Pancreas (tissue), 10 donors: ENCODE measurements around the gene EEF2K. TPM values are rescaled to one million over a fixed set of nuclear protein-coding genes. Genes with fewer than 3 reads are reported as not detected.

Experiments used
- ATAC-seq, 4 donors: fragments of 200-7000 bp; cut with Tn5 transposase; one replicate each; pipeline versions ENCODE4 v1.8.0 to v1.9.1; 2020; ENCODE audit warnings: mild to moderate bottlenecking in 4 of 4, moderate library complexity in 4 of 4
- DNase-seq, 6 donors: peaks; one replicate each; pipeline ENCODE4 v3.0.0-alpha.2; 2020
- FAIRE-seq: peaks from 2 replicates; lab custom pipeline; 2012; peaks lifted over from hg19 to GRCh38; lab: Jason Lieb, UNC
- H3K27ac ChIP-seq, 4 donors: fragments of 200-600 bp; sonication (generic); 1 replicate in 3 of 4; 2 replicates in 1 of 4; pipeline versions ENCODE4 v1.5.0 to v1.8.0; 2020
- H3K27me3 ChIP-seq, 4 donors: fragments of 200-600 bp; one replicate each; pipeline ENCODE4 v1.8.0; 2021
- H3K36me3 ChIP-seq, 3 donors: fragments of 200-600 bp; sonication (generic) in 1 of 3; one replicate each; pipeline versions ENCODE4 v1.5.0 to v1.8.0; 2020 to 2021
- H3K4me1 ChIP-seq, 3 donors: fragments of 200-600 bp; one replicate each; pipeline ENCODE4 v1.8.0; 2021
- H3K4me3 ChIP-seq, 4 donors: fragments of 200-600 bp; sonication (generic) in 2 of 4; one replicate each; pipeline versions ENCODE4 v1.5.0 to v1.8.0; 2020 to 2021
- H3K9me3 ChIP-seq, 4 donors: fragments of 200-600 bp; one replicate each; pipeline ENCODE4 v1.8.0; 2021
- CTCF ChIP-seq, 4 donors: fragments of 200-600 bp; sonication (generic) in 3 of 4; IDR thresholded peaks; one replicate each; pipeline versions ENCODE4 v1.5.0 to v1.8.0; 2021; ENCODE audit warnings: antibody characterized with exemption in 4 of 4
- WGBS, 2 donors: extraction: QIAGEN DNeasy Blood & Tissue Kit; methylation state at CpG; one replicate each; pipeline ENCODE4 v1.1.7; 2013; 5-methylcytosine and 5-hydroxymethylcytosine counted together
- intact Hi-C, 3 donors: fragments of 100-400 bp; cut with DNase I; formaldehyde crosslinking; loops; one replicate each; pipeline versions ENCODE4 v1.11.1 to v1.14.2; 2022
- polyA plus RNA-seq, 2 donors: library from polyadenylated mRNA; stranded (reverse); fragments of 200-250 nt; gene quantifications; one replicate each; pipeline ENCODE4 v1.2.3, GENCODE V29; 2013
- total RNA-seq, 6 donors: library from RNA; stranded (reverse); fragmentation: NEBNext Ultra II Directional in 4 of 6; extraction: Animal tissue kit (Norgen Biotek cat#: 25700) in 4 of 6; gene quantifications; one replicate each; pipeline versions ENCODE4 v1.2.1 to v1.2.4, GENCODE V29; 2021 to 2023
- donor health status: healthy with polysubstance abuse.
- donor health status: DM: no; HTN: no; CAD: no; lungs with moderate emphysema.
- donor health status: DM: no; HTN: no; CAD: no.
- donor health status: control.
- donor health status: control.
- donor health status: Bipolar disorder and iron deficiency.
- donor health status: DM: yes; HTN: yes; CAD: no.
- donor health status: DM: no; HTN: no; CAD: no.
- donor health status: DM: no; HTN: no; CAD: no.
- donor health status: DM: yes; HTN: yes; CAD: no.

The EEF2K gene
- total and polyA plus RNA-seq, 8 donors: 6.1 to 21.1 (median 16.5) TPM

GRCh38 chr16:22262460-22262859 lies 56.4 kb downstream of the EEF2K start:
- H3K9me3 ChIP-seq: no peaks in the 10 kb centered on the region
- H3K27ac ChIP-seq: no peak overlapping the region
- intact Hi-C loops: no loop called here
- no peak for ATAC-seq
- no peak overlapping the region for H3K4me3 ChIP-seq
- H3K4me1 ChIP-seq: no peaks in the 10 kb centered on the region
- FAIRE-seq: no peak
- WGBS, 2 donors: 89 to 100% methylated on average over 4 of the region's 4 CpGs
- no peak for TF ChIP-seq CTCF (IDR thresholded peaks at IDR 0.05)
- DNase-seq: no peak
- no peaks in the 10 kb centered on the region for H3K27me3 ChIP-seq
- H3K36me3 ChIP-seq: peaks cover 9 to 56% (median 37%) of the 10 kb centered on the region in 3 donors

GRCh38 chr16:22264786-22265185 lies 58.7 kb downstream of the EEF2K start:
- intact Hi-C loops: no loop called here
- Histone ChIP-seq H3K9me3 (no peaks in the 10 kb centered on the region), H3K4me1 (no peaks in the 10 kb centered on the region), H3K36me3 (peaks cover 0 to 52% (median 23%) of the 10 kb centered on the region in 3 donors), H3K27me3 (no peaks in the 10 kb centered on the region), H3K27ac (no peak overlapping the region), H3K4me3 (no peak overlapping the region)
- DNase-seq (no peak), FAIRE-seq (no peak), ATAC-seq (no peak)
- TF ChIP-seq CTCF (IDR thresholded peaks at IDR 0.05): no peak
- WGBS, 2 donors: 92 to 94% methylated on average over 7 of the region's 7 CpGs

- Histone ChIP-seq H3K4me3 (no peak overlapping the region), H3K27me3 (no peaks in the 10 kb centered on the region), H3K4me1 (no peaks in the 10 kb centered on the region), H3K27ac (no peak overlapping the region), H3K9me3 (no peaks in the 10 kb centered on the region), H3K36me3 (peaks cover 0 to 52% (median 17%) of the 10 kb centered on the region in 3 donors)
- TF ChIP-seq CTCF (IDR thresholded peaks at IDR 0.05): no peak
- ATAC-seq: no peak
- no peak for FAIRE-seq
- WGBS, 2 donors: 90 to 92% methylated on average over 5 of the region's 5 CpGs
- no peak for DNase-seq
- intact Hi-C loops: no loop called here
Observed at GRCh38 chr16:22265351-22265750, 59.3 kb downstream of the EEF2K start.

GRCh38 chr16:22266546-22266945 lies 60.5 kb downstream of the EEF2K start:
- DNase-seq: no peak

More at GRCh38 chr16:22266546-22266945, 60.5 kb downstream of the EEF2K start:
- H3K27me3 ChIP-seq: no peaks in the 10 kb centered on the region
- peaks cover 0 to 55% (median 11%) of the 10 kb centered on the region in 3 donors for H3K36me3 ChIP-seq
- no peak for FAIRE-seq
- H3K4me1 ChIP-seq: no peaks in the 10 kb centered on the region
- no peak for ATAC-seq
- H3K9me3 ChIP-seq: no peaks in the 10 kb centered on the region
- no peak for TF ChIP-seq CTCF (IDR thresholded peaks at IDR 0.05)
- H3K4me3 ChIP-seq: no peak overlapping the region
- H3K27ac ChIP-seq: no peak overlapping the region
- 95 to 97% methylated on average over 18 to 19 of the region's 19 CpGs for WGBS, 2 donors
- intact Hi-C loops: no loop called here
